Endothelial cell of umbilical vein (primary cell): Measurements from ENCODE around the gene RPS27.

Experiments
- CTCF ChIP-seq, 2 donors: IDR thresholded peaks; 1 replicate in 1 of 2; 2 replicates in 1 of 2; pipeline ENCODE4 v1.5.1; 2011; ENCODE audit warnings: low read length in 2 of 2, mild to moderate bottlenecking in 2 of 2, moderate library complexity in 2 of 2, control low read depth in 1 of 2, inconsistent platforms in 1 of 2, low read depth in 1 of 2; ENCODE audit not compliant: insufficient read depth in 1 of 2; ENCODE audit errors: extremely low read depth in 1 of 2
- EZH2 ChIP-seq: IDR thresholded peaks from 2 replicates; pipeline ENCODE4 v1.6.1; 2012; ENCODE audit warnings: borderline replicate concordance, low read depth, mild to moderate bottlenecking, moderate library complexity, low read length, inconsistent platforms; ENCODE audit not compliant: severe bottlenecking
- FOS ChIP-seq: IDR thresholded peaks from 2 replicates; pipeline ENCODE4 v1.6.1; 2011; ENCODE audit warnings: mild to moderate bottlenecking, low read length, moderate library complexity, borderline replicate concordance; ENCODE audit not compliant: insufficient read depth
- GATA2 ChIP-seq: IDR thresholded peaks from 2 replicates; pipeline ENCODE4 v1.7.0; 2011; ENCODE audit warnings: low read depth, mild to moderate bottlenecking, moderate library complexity, mixed read lengths, low read length; ENCODE audit not compliant: insufficient read length, insufficient read depth
- JUN ChIP-seq: IDR thresholded peaks from 2 replicates; pipeline ENCODE4 v1.6.1; 2011; ENCODE audit warnings: borderline replicate concordance, low read depth; ENCODE audit not compliant: insufficient read length, insufficient read depth
- MAX ChIP-seq: IDR thresholded peaks from 2 replicates; pipeline ENCODE4 v1.6.1; 2011; ENCODE audit not compliant: insufficient read depth, insufficient read length
- MYC ChIP-seq: IDR thresholded peaks from one replicate; pipeline ENCODE4 v1.6.1; 2011; ENCODE audit warnings: mild to moderate bottlenecking, low read depth, low read length
- POLR2A ChIP-seq: IDR thresholded peaks from 2 replicates; pipeline ENCODE4 v1.6.1; 2012; ENCODE audit warnings: low read depth, mild to moderate bottlenecking, control low read depth, low read length
- POLR2AphosphoS5 ChIP-seq: IDR thresholded peaks from 2 replicates; pipeline ENCODE4 v1.6.1; 2012; ENCODE audit warnings: low read depth, mild to moderate bottlenecking, control low read depth, low read length, moderate library complexity; ENCODE audit not compliant: insufficient read depth

- no peak for TF ChIP-seq CTCF (IDR thresholded peaks at IDR 0.05; ENCODE audit: extremely low read depth in 1 of 2, insufficient read depth in 1 of 2, low read depth in 1 of 2, low read length in 2 of 2)
- no peak for TF ChIP-seq EZH2
- TF ChIP-seq MAX, result no peak
- TF ChIP-seq POLR2A, result peak; percentile 34
- TF ChIP-seq MYC, result no peak
- TF ChIP-seq GATA2, result no peak
- no peak for TF ChIP-seq POLR2AphosphoS5
- TF ChIP-seq JUN, result no peak
- TF ChIP-seq FOS, result no peak
These were observed 17.5 kb upstream of the RPS27 start for GRCh38 chr1:153973071-153973470.
